ENCODE results near the gene CAPNS1. TPM values are rescaled to one million over a fixed set of nuclear protein-coding genes. Genes with fewer than 3 reads are reported as not detected.
"Not testable (repeated sequence)": the region's sequence is repeated elsewhere in the genome, so short reads cannot be mapped to it uniquely, and the experiment has no call there.

CAPNS1 gene
- polyA plus RNA-seq, 3 donors: 236 to 719 (median 679) TPM

DNA sequence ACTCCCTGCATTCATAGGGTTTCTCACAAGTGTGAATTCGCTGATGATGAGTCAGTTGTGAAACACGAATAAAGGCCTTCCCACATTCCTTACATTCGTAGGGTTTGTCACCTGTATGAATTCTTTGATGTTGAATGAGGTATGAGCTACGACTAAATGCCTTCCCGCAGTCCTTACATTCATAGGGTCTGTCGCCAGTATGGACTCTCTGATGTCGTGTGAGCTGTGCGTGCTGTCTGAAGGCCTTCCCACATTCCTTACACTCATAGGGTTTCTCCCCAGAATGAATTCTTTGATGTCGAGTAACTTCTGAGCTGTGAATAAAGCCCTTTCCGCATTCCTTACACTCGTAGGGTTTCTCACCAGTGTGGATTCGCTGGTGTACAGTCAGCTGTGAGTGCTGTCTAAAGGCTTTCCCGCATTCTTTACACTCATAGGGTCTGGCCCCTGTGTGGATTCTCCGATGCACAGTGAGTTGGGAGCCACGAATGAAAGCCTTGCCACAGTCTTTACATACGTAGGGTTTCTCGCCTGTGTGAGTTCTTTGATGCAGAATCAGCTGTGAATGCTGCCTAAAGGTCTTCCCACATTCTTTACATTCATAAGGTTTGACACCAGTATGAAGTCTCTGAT is 42.9 kb downstream of the CAPNS1 start:
- no peak overlapping the region for H3K27ac ChIP-seq (ENCODE audit: low read depth, low read length)
- WGBS, 3 donors: 88 to 90% (median 89%) methylated on average over 17 of the region's 17 CpGs

GRCh38 chr19:36183245-36183628 is 43.4 kb downstream of the CAPNS1 start:
- 85 to 88% (median 86%) methylated on average over 10 of the region's 10 CpGs for WGBS, 3 donors
- no peak overlapping the region for H3K27ac ChIP-seq (ENCODE audit: low read depth, low read length)

- 92 to 94% (median 94%) methylated on average over 5 of the region's 5 CpGs for WGBS, 3 donors
- not testable (repeated sequence) for H3K27ac ChIP-seq (ENCODE audit: low read depth, low read length)
Measured at GRCh38 chr19:36186722-36187121, 46.9 kb downstream of the CAPNS1 start.

DNA sequence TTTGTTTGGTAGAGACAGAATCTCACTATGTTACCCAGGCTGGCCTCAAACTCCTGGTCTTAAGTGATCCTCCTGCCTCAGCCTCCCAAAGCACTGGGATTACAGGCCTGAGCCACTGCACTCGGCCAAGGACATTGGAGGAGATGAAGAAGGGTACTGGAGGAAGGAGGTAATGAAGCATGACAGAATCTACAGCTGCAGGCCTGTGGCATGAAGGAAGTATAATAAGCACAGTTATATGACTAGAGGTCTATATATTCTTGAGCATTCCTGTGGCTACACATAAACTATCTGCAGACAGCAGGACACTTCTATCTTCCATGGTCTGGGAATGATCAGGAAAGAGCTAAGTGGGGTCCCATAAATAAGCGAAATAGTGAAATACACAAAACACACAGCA is 56.4 kb downstream of the CAPNS1 start:
- no peak overlapping the region for H3K27ac ChIP-seq (ENCODE audit: low read depth, low read length)
- 90 to 100% (median 99%) methylated on average over 2 of the region's 2 CpGs for WGBS, 3 donors

GRCh38 chr19:36198119-36198518 is 58.3 kb downstream of the CAPNS1 start:
- no peak overlapping the region for H3K27ac ChIP-seq (ENCODE audit: low read depth, low read length)
- WGBS, 3 donors: 85 to 93% (median 91%) methylated on average over 2 of the region's 2 CpGs

Other genes starting within 250 kb of the CAPNS1 start
- 10 to 100 TPM in 2 of 3 donors, 1 to 10 TPM in 1; 3.7 to 13.0 (median 10.5) TPM for gene NFKBID, start 239.5 kb upstream of the CAPNS1 start, polyA plus RNA-seq
- 10 to 100 TPM in 1 of 3 donors, 1 to 10 TPM in 2; 4.1 to 21.1 (median 6.6) TPM for gene HCST, start 237.5 kb upstream of the CAPNS1 start, polyA plus RNA-seq
- 100 to 1,000 TPM in 2 of 3 donors, 10 to 100 TPM in 1; 23.7 to 207 (median 194) TPM for gene TYROBP, start 231.8 kb upstream of the CAPNS1 start, polyA plus RNA-seq
- 1 to 10 TPM; 5.8 to 6.7 (median 6.0) TPM for gene LRFN3, start 203.7 kb upstream of the CAPNS1 start, polyA plus RNA-seq
- 10 to 100 TPM; 14.9 to 26.9 (median 18.6) TPM for gene SDHAF1, start 144.9 kb upstream of the CAPNS1 start, polyA plus RNA-seq
- 1 to 10 TPM in 1 of 3 donors, under 1 TPM in 2; 0.22 to 4.0 (median 0.62) TPM for gene SYNE4, start 131.3 kb upstream of the CAPNS1 start, polyA plus RNA-seq
- gene ALKBH6, start 125.9 kb upstream of the CAPNS1 start, polyA plus RNA-seq: 10 to 100 TPM in 1 of 3 donors, 1 to 10 TPM in 2; 7.9 to 17.1 (median 9.8) TPM
- 1 to 10 TPM; 1.2 to 8.8 (median 2.6) TPM for gene CLIP3, start 107.2 kb upstream of the CAPNS1 start, polyA plus RNA-seq
- 1 to 10 TPM; 3.5 to 7.1 (median 5.2) TPM for gene THAP8, start 85.8 kb upstream of the CAPNS1 start, polyA plus RNA-seq
- under 1 TPM; 0.20 to 0.79 (median 0.25) TPM for gene WDR62, start 85.2 kb upstream of the CAPNS1 start, polyA plus RNA-seq
- not detected for gene OVOL3, start 28.9 kb upstream of the CAPNS1 start, polyA plus RNA-seq
- gene POLR2I, start 25.2 kb upstream of the CAPNS1 start, polyA plus RNA-seq: 100 to 1,000 TPM in 1 of 3 donors, 10 to 100 TPM in 2; 48.8 to 103 (median 51.8) TPM
- 100 to 1,000 TPM in 2 of 3 donors, 10 to 100 TPM in 1; 63.0 to 153 (median 149) TPM for gene TBCB, start 24.6 kb upstream of the CAPNS1 start, polyA plus RNA-seq
- gene COX7A1, start 12.4 kb downstream of the CAPNS1 start, polyA plus RNA-seq: 100 to 1,000 TPM in 2 of 3 donors, 10 to 100 TPM in 1; 25.9 to 132 (median 119) TPM
- 1 to 10 TPM; 2.5 TPM for gene ZNF565, start 74.6 kb downstream of the CAPNS1 start, polyA plus RNA-seq
- gene ZNF146, start 75.0 kb downstream of the CAPNS1 start, polyA plus RNA-seq: 10 to 100 TPM; 15.8 to 29.7 (median 28.5) TPM
- 1 to 10 TPM in 1 of 3 donors, under 1 TPM in 2; 0.61 to 1.9 (median 0.89) TPM for gene ZFP14, start 239.1 kb downstream of the CAPNS1 start, polyA plus RNA-seq